HEK293T (cell line): ENCODE data around the gene FMO3.

Experiments used
- ARNT ChIP-seq: fragments of 450-650 bp; IDR thresholded peaks from 2 replicates; pipeline ENCODE4 v1.6.1; 2017; ENCODE audit warnings: mild to moderate bottlenecking
- BHLHE40 ChIP-seq: fragments of 450-650 bp; IDR thresholded peaks from 2 replicates; pipeline ENCODE4 v1.6.1; 2016; ENCODE audit warnings: mild to moderate bottlenecking, moderate library complexity, borderline replicate concordance
- CTBP1 ChIP-seq: fragments of 450-650 bp; IDR thresholded peaks from 2 replicates; pipeline ENCODE4 v1.6.1; 2016; ENCODE audit warnings: borderline replicate concordance
- ELF4 ChIP-seq: fragments of 450-650 bp; IDR thresholded peaks from 2 replicates; pipeline ENCODE4 v1.6.1; 2017; ENCODE audit warnings: antibody characterized with exemption
- FOXA1 ChIP-seq: fragments of 450-650 bp; IDR thresholded peaks from 2 replicates; pipeline ENCODE4 v1.6.1; 2016; ENCODE audit warnings: mild to moderate bottlenecking
- FOXK2 ChIP-seq: fragments of 450-650 bp; IDR thresholded peaks from 2 replicates; pipeline ENCODE4 v1.6.1; 2016; ENCODE audit warnings: mild to moderate bottlenecking
- HDGF ChIP-seq: fragments of 450-650 bp; IDR thresholded peaks from 2 replicates; pipeline ENCODE4 v1.6.1; 2017; ENCODE audit warnings: antibody characterized with exemption, borderline replicate concordance
- L3MBTL2 ChIP-seq: fragments of 450-650 bp; conservative IDR thresholded peaks from 2 replicates; pipeline ENCODE4 v1.6.1; 2016; ENCODE audit warnings: mild to moderate bottlenecking
- NFRKB ChIP-seq: fragments of 450-650 bp; IDR thresholded peaks from 2 replicates; pipeline ENCODE4 v1.6.1; 2016; ENCODE audit warnings: mild to moderate bottlenecking, moderate library complexity
- SP1 ChIP-seq: fragments of 450-650 bp; IDR thresholded peaks from 2 replicates; pipeline ENCODE4 v1.6.1; 2017
- ZNF384 ChIP-seq: fragments of 450-650 bp; IDR thresholded peaks from 2 replicates; pipeline ENCODE4 v1.6.1; 2016

DNA sequence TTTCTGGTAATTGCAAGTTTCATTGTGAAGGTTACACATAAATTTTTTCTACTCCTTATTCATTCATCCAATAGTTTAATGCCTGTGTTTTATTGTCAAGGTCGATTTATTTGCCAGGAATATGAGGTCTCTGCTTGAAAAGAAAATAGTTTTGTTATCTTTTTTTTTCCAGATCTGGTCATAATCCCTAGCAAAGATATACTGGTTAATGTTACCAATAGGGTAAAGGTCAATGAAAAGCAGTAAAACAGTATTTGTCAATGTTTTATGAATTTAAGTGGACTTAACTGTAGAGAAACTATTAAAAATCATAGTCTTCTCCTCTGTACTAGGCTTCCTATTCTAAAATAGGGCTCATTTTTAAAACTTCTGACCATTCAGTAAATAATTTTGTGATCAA, 8.1 kb upstream of the FMO3 start:
- TF ChIP-seq SP1 = no peak
- no peak for TF ChIP-seq HDGF
- no peak for TF ChIP-seq ZNF384
- TF ChIP-seq NFRKB = no peak
- no peak for TF ChIP-seq FOXK2
- no peak for TF ChIP-seq L3MBTL2
- TF ChIP-seq ELF4 = no peak
- no peak for TF ChIP-seq BHLHE40
- no peak for TF ChIP-seq ARNT
- no peak for TF ChIP-seq FOXA1
- no peak for TF ChIP-seq CTBP1
